ENCODE results near the gene PRKCG.

PRKCG gene

GRCh38 chr19:53898636-53899341, 16.8 kb downstream of the PRKCG start:
- no peak for FAIRE-seq

- no peak for FAIRE-seq
These were observed 18.3 kb downstream of the PRKCG start for GRCh38 chr19:53900191-53900860.

- FAIRE-seq = no peak
These were observed 21.2 kb downstream of the PRKCG start for GRCh38 chr19:53903055-53903680.

- FAIRE-seq = no peak
These were observed 22.9 kb downstream of the PRKCG start for GRCh38 chr19:53904909-53905308.

- FAIRE-seq = no peak
These were observed 23.8 kb downstream of the PRKCG start for GRCh38 chr19:53905787-53906186.

GRCh38 chr19:53906211-53907192, 24.5 kb downstream of the PRKCG start:
- no peak for FAIRE-seq

GRCh38 chr19:53907193-53907581, 25.2 kb downstream of the PRKCG start:
- FAIRE-seq = no peak

- FAIRE-seq = no peak
These were observed 25.7 kb downstream of the PRKCG start for GRCh38 chr19:53907690-53908089.

- no peak for FAIRE-seq
These were observed 26.3 kb downstream of the PRKCG start for GRCh38 chr19:53908106-53908934.

- no peak for FAIRE-seq
These were observed 27.0 kb downstream of the PRKCG start, which contains the start of gene CACNG7 for GRCh38 chr19:53908935-53909415. Gene CACNG7, plus strand, starts transcription at chr19:53909278. Its CDS starts 3,554 bp downstream, at chr19:53912832.

GRCh38 chr19:53909471-53910169, 27.6 kb downstream of the PRKCG start:
- FAIRE-seq = no peak

- FAIRE-seq = no peak
These were observed 28.1 kb downstream of the PRKCG start for GRCh38 chr19:53910170-53910518.

GRCh38 chr19:53912653-53913052, 30.7 kb downstream of the PRKCG start:
- FAIRE-seq = no peak

GRCh38 chr19:53915000-53915399, 33.0 kb downstream of the PRKCG start:
- FAIRE-seq = no peak

- FAIRE-seq = no peak
These were observed 34.0 kb downstream of the PRKCG start for GRCh38 chr19:53916004-53916403.

- no peak for FAIRE-seq
These were observed 35.4 kb downstream of the PRKCG start for GRCh38 chr19:53917356-53917755.

GRCh38 chr19:53927739-53928138, 45.7 kb downstream of the PRKCG start:
- FAIRE-seq = no peak

GRCh38 chr19:53936029-53936428, 54.0 kb downstream of the PRKCG start:
- no peak for FAIRE-seq

- FAIRE-seq = no peak
These were observed 60.2 kb downstream of the PRKCG start for GRCh38 chr19:53942001-53942786.

GRCh38 chr19:53944416-53944815, 62.4 kb downstream of the PRKCG start:
- FAIRE-seq = no peak
